SJCRH30 (cell line): Measurements from ENCODE around the gene WNT4. TPM values are rescaled to one million over a fixed set of nuclear protein-coding genes. Genes with fewer than 3 reads are reported as not detected.

ENCODE experiments used
- DNase-seq, 2 experiments: peaks; one replicate each; pipeline ENCODE4 v3.0.0-alpha.2; 2015 to 2020
- H3K27ac ChIP-seq: fragments of 250-450 bp; sonication (Bioruptor Pico); 2 replicates; pipeline ENCODE4 v1.5.1; 2020; ENCODE audit warnings: mild to moderate bottlenecking, moderate library complexity
- H3K27me3 ChIP-seq: fragments of 250-450 bp; sonication (Bioruptor Pico); 2 replicates; pipeline ENCODE4 v1.5.1; 2020; ENCODE audit warnings: mild to moderate bottlenecking, moderate library complexity
- H3K36me3 ChIP-seq: fragments of 250-450 bp; sonication (Bioruptor Pico); 2 replicates; pipeline ENCODE4 v1.5.1; 2020; ENCODE audit warnings: mild to moderate bottlenecking, moderate library complexity
- H3K4me1 ChIP-seq: fragments of 250-450 bp; sonication (Bioruptor Pico); 2 replicates; pipeline ENCODE4 v1.5.1; 2020; ENCODE audit warnings: mild to moderate bottlenecking, moderate library complexity
- H3K4me3 ChIP-seq: fragments of 250-450 bp; sonication (Bioruptor Pico); 2 replicates; pipeline ENCODE4 v1.5.1; 2020; ENCODE audit warnings: mild to moderate bottlenecking, moderate library complexity
- H3K9me3 ChIP-seq: fragments of 250-450 bp; sonication (Bioruptor Pico); replicated peaks from 2 replicates; pipeline ENCODE4 v1.5.1; 2020; ENCODE audit warnings: mild to moderate bottlenecking, moderate library complexity
- total RNA-seq: library from RNA; depleted of rRNA; stranded (reverse); fragments of >200 nt; shearing (Covaris generic); gene quantifications from 2 replicates; pipeline ENCODE4 v1.2.3, GENCODE V29; 2014

The WNT4 gene
- total RNA-seq, 1 experiment from 2014 or later: 1.2 TPM

DNA sequence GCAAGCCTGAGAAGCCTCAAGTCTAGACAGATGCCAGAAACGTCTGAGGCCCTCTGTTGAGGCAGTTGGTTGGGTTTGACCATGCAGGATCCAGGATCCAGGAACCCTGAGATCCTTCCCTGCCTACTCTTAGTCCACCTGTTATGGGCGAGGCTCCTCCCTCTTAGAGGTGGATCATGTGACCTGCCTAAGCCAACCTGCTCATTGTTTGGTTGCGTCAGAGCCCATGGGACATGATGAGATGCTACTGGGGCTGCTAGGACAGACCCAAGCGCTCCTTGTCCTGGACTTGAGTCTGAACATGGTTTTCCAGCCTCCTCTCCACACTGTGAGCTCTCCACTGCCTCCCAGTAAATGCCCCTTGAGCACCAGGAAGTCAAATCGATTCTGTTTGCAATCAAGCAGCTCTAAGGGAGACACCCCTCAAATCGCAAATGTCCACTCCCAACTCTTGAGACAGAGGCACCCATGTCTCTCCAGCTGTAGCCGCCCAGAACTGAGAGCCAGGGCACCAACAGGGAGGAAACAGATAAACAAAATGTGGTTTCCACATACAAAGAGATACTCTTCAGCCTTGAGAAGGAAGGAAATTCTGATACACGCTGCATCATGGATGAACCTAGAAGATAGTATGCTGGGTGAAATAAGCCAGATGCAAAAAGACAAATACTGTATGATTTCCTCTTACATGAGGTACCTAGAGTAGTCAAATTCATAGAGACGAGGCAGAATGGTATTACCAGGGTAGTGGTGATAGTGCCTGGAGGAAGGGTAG is 31.7 kb upstream of the WNT4 start:
- no peak overlapping the region for H3K4me3 ChIP-seq
- no peaks in the 10 kb centered on the region for H3K4me1 ChIP-seq
- 0 out of 2 replicates have a peak, but pooled peaks cover 5% of the 10 kb centered on the region for H3K9me3 ChIP-seq
- H3K27ac ChIP-seq: no peak overlapping the region
- DNase-seq: no peak
- no peaks in the 10 kb centered on the region for H3K27me3 ChIP-seq
- H3K36me3 ChIP-seq: no peaks in the 10 kb centered on the region

DNA sequence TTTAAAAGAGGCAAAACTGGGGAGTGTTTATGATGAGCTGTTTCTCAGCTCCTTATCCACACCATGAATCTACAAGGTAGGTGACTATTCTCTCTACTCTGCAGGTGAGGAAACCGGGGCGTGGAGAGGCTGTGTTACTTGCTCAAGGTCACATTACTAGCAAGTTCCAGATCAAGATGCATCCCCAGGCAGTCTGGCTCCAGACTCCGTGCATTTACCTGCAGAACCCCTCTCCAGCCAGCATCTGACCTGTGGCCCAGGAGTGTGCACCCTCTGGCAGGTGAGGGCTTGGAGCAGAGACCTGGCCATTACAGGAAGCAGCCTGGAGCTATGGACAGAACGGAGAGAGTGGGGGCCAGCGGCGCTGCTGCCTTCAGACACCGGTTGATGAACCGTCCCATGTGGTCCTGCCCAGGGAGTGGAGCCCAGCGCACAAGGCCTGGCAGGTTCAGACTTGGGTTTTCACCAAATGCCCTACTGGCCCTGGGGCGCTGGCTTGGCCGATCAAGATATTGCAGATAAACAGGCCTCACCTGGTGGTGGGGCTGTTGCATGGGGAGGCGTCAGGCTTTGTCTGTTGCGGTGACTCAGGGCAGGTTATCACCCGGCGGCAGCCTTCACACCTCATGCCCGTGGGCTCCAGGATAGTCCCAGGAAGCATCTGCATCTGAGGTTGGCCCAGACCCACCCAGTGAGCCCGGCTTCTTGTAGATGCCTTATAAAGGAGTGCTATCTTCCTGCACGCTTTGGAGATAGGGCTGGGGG is 29.2 kb upstream of the WNT4 start:
- Histone ChIP-seq H3K36me3 (no peaks in the 10 kb centered on the region), H3K27me3 (no peaks in the 10 kb centered on the region), H3K9me3 (no peaks in the 10 kb centered on the region), H3K27ac (no peak overlapping the region), H3K4me3 (no peak overlapping the region), H3K4me1 (peaks cover 9% of the 10 kb centered on the region)
- no peak for DNase-seq

DNA sequence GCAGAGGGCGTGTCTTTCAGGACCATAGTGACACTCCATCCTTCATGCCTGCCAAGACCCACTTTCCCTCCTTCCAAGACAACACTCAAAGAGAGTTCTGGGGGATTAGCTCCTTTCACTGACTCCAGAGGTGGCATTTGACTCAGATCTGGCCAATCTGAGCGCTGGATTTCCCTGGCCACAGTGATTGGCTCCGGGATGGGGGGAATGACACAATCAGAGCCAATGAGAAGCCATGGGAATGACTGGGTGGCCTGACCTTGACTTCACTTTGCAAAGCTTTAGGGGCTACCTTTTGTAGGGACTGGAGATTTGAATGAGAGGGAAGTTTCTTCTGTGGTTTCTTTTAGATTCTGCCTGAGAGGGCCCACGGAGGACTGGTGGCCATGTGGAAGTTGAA is 26.9 kb upstream of the WNT4 start:
- H3K4me1 ChIP-seq: peaks cover 9% of the 10 kb centered on the region
- H3K27ac ChIP-seq: no peak overlapping the region
- DNase-seq: no peak

GRCh38 chr1:22168412-22168973 is 25.6 kb upstream of the WNT4 start:
- Histone ChIP-seq H3K9me3 (no peaks in the 10 kb centered on the region), H3K4me1 (peaks cover 9% of the 10 kb centered on the region), H3K27me3 (peaks cover 3% of the 10 kb centered on the region; the same call in 1 of the 2 replicates), H3K4me3 (no peak overlapping the region), H3K27ac (no peak overlapping the region), H3K36me3 (no peaks in the 10 kb centered on the region)
- peak; percentile 63 to 68 for DNase-seq

More for the DNA sequence above, 26.9 kb upstream of the WNT4 start:
- no peak overlapping the region for H3K4me3 ChIP-seq
- no peaks in the 10 kb centered on the region for H3K36me3 ChIP-seq
- no peaks in the 10 kb centered on the region for H3K27me3 ChIP-seq
- no peaks in the 10 kb centered on the region for H3K9me3 ChIP-seq

GRCh38 chr1:22166439-22166838 is 23.5 kb upstream of the WNT4 start:
- Histone ChIP-seq H3K4me3 (no peak overlapping the region), H3K36me3 (no peaks in the 10 kb centered on the region), H3K27ac (no peak overlapping the region), H3K27me3 (peaks cover 3% of the 10 kb centered on the region; the same call in 1 of the 2 replicates), H3K4me1 (peaks cover 9% of the 10 kb centered on the region), H3K9me3 (no peaks in the 10 kb centered on the region)
- DNase-seq: no peak

DNA sequence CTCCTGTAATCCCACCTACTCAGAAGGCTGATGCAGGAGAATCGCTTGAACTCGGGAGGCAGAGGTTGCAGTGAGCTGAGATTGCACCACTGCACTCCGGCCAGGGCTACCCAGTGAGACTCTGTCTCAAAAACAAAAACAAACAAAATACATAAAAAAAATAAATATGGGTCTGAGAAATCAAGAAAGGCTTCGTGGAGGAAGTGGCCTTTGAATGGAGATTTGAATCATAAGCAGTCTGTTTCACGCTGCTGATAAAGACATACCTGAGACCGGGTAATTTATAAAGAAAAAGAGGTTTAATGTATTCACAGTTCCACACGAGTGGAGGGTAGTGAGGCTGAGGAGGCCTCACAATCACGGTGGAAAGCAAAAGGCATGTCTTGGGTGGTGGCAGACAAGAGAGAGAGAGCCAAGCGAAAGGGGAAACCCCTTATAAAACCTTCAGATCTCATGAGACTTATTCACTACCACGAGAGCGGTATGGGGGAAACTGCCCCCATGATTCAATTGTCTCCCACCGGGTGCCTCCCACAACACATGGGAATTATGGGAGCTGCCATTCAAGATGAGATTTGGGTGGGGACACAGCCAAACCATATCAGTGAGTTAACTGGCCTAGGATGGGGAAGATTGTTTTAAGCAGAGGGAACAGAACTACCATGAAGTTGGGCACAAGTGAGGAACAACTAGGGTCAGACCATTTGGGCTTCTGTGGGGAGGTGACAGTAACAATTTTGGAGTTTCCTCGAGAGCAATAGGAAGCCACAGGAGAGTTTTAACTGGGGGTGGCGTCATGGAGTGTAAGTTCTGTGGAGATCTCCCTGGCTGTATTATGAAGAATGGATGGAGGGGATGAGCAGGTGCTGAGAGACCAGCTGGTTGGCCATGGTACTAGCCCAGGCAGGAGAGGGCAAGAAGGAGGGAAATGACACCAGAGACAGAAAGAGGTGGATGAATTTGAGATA is 22.2 kb upstream of the WNT4 start:
- DNase-seq: no peak
- Histone ChIP-seq H3K36me3 (no peaks in the 10 kb centered on the region), H3K9me3 (no peaks in the 10 kb centered on the region), H3K4me1 (peaks cover 9% of the 10 kb centered on the region), H3K4me3 (no peak overlapping the region), H3K27ac (no peak overlapping the region), H3K27me3 (peaks cover 3% of the 10 kb centered on the region; the same call in 1 of the 2 replicates)

- no peak for DNase-seq
- Histone ChIP-seq H3K27me3 (peaks cover 3% of the 10 kb centered on the region; the same call in 1 of the 2 replicates), H3K36me3 (no peaks in the 10 kb centered on the region), H3K4me1 (peaks cover 3% of the 10 kb centered on the region; the same call in 1 of the 2 replicates), H3K27ac (no peak overlapping the region), H3K9me3 (no peaks in the 10 kb centered on the region), H3K4me3 (no peak overlapping the region)
Observed at GRCh38 chr1:22163564-22163963, 20.7 kb upstream of the WNT4 start.

DNA sequence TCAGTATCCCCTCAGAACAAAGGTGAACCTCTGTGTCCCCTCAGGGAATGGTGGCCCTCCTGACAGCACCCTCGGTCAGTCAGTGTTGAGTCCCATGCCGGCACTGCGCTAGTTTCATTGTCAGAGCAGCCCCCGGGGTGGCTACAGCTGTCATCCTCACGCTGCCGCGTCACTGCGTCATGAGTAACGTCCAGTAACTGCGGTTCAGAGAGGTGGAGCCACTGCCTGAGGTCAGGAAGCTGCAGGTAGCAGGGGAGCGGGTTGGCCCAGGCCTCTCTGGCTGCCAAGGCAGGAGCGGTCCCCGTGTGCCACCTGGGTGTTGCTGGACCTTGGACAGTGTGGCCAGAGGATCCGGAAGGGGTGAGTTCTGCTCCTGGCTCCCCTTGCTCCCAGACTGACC is 20.2 kb upstream of the WNT4 start:
- H3K27ac ChIP-seq: no peak overlapping the region
- H3K27me3 ChIP-seq: peaks cover 3% of the 10 kb centered on the region; the same call in 1 of the 2 replicates
- H3K36me3 ChIP-seq: no peaks in the 10 kb centered on the region
- H3K4me3 ChIP-seq: no peak overlapping the region
- no peak for DNase-seq
- no peaks in the 10 kb centered on the region for H3K4me1 ChIP-seq
- H3K9me3 ChIP-seq: no peaks in the 10 kb centered on the region

DNA sequence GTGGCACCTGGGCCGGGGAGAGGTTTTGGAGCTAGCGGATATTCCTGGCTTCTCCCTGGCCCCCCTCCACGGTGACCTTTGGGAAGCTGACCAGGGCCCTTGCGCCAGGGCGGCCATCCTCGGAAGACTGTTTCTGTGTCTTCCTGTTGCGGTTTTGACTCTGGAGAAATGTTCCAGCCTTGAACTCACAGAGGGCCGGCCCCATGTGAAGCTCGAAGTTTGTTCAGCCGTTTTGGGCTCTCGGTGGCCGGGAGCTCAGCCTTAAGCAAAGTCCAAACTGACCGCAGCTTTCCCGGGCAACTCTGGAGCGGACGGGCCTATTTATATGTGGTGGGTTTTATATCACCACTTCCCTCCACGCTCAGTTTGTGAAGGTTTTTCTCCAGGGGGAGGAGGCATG is 17.0 kb upstream of the WNT4 start:
- H3K4me1 ChIP-seq: peaks cover 3% of the 10 kb centered on the region; the same call in 1 of the 2 replicates
- no peaks in the 10 kb centered on the region for H3K9me3 ChIP-seq
- H3K27ac ChIP-seq: no peak overlapping the region
- H3K36me3 ChIP-seq: no peaks in the 10 kb centered on the region
- no peak overlapping the region for H3K4me3 ChIP-seq
- peaks cover 3% of the 10 kb centered on the region; the same call in 1 of the 2 replicates for H3K27me3 ChIP-seq
- no peak for DNase-seq

GRCh38 chr1:22158654-22159053 is 15.8 kb upstream of the WNT4 start:
- no peak for DNase-seq
- H3K4me3 ChIP-seq: no peak overlapping the region
- no peak overlapping the region for H3K27ac ChIP-seq
- no peaks in the 10 kb centered on the region for H3K9me3 ChIP-seq
- no peaks in the 10 kb centered on the region; the same call in 1 of the 2 replicates for H3K27me3 ChIP-seq
- peaks cover 15% of the 10 kb centered on the region; the same call in 1 of the 2 replicates for H3K4me1 ChIP-seq
- no peaks in the 10 kb centered on the region for H3K36me3 ChIP-seq

- Histone ChIP-seq H3K4me1 (peaks cover 17% of the 10 kb centered on the region; the same call in 1 of the 2 replicates), H3K4me3 (no peak overlapping the region), H3K9me3 (no peaks in the 10 kb centered on the region), H3K27me3 (no peaks in the 10 kb centered on the region; the same call in 1 of the 2 replicates), H3K27ac (no peak overlapping the region), H3K36me3 (no peaks in the 10 kb centered on the region)
- no peak for DNase-seq
Observed at GRCh38 chr1:22157359-22157966, 14.6 kb upstream of the WNT4 start.

DNA sequence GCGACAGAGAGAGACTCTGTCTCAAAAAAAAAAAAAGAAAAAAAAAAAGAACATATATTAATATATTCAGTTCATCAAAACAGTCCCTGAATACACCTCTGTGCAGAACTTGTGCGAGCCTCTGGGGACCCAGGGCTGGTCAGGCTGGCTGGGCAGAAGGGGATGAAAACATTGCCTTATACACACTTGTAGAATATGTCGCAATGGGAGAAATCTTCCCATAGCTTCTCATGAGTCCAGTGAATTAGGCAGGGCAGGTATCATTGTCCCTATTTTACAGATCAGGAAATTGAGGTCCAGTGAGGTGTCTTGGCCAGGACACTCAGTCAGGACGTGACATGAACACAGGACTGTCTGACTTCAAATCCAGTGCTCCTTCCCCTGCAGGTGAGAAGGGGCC is 12.6 kb upstream of the WNT4 start:
- no peaks in the 10 kb centered on the region for H3K9me3 ChIP-seq
- H3K27ac ChIP-seq: no peak overlapping the region
- no peak for DNase-seq
- H3K27me3 ChIP-seq: no peaks in the 10 kb centered on the region
- no peak overlapping the region for H3K4me3 ChIP-seq
- H3K4me1 ChIP-seq: peaks cover 17% of the 10 kb centered on the region; the same call in 1 of the 2 replicates
- H3K36me3 ChIP-seq: no peaks in the 10 kb centered on the region

DNA sequence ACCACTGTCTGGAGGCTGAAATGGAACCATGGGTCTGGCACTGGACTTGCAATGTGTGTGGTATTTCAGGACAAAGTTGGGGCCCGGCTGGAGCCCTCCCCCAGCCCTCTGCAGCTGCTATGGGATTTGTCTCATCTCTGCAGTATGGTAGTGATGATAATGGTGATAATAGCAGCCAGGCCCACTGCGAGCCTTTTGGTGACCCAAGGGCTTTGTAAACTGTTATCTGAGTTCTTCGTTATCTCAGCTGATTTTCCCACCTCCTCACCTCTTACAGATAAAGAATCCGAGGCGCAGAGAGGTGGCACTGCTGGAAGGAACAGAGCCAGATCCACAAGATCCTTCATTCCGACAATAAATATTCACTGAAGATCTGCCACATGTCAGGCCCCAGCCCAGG is 11.7 kb upstream of the WNT4 start:
- H3K27me3 ChIP-seq: no peaks in the 10 kb centered on the region
- no peaks in the 10 kb centered on the region for H3K36me3 ChIP-seq
- peaks cover 17% of the 10 kb centered on the region; the same call in 1 of the 2 replicates for H3K4me1 ChIP-seq
- no peak overlapping the region for H3K27ac ChIP-seq
- H3K9me3 ChIP-seq: no peaks in the 10 kb centered on the region
- H3K4me3 ChIP-seq: no peak overlapping the region
- DNase-seq: peak in 1 of 2 experiments; percentile 44
